Fibroblast of skin of right quadriceps (primary cell): ENCODE results near the gene SBNO2.

Experiments used
- DNase-seq: peaks from one replicate; pipeline ENCODE4 v3.0.0-alpha.2; 2013

Gene SBNO2

DNA sequence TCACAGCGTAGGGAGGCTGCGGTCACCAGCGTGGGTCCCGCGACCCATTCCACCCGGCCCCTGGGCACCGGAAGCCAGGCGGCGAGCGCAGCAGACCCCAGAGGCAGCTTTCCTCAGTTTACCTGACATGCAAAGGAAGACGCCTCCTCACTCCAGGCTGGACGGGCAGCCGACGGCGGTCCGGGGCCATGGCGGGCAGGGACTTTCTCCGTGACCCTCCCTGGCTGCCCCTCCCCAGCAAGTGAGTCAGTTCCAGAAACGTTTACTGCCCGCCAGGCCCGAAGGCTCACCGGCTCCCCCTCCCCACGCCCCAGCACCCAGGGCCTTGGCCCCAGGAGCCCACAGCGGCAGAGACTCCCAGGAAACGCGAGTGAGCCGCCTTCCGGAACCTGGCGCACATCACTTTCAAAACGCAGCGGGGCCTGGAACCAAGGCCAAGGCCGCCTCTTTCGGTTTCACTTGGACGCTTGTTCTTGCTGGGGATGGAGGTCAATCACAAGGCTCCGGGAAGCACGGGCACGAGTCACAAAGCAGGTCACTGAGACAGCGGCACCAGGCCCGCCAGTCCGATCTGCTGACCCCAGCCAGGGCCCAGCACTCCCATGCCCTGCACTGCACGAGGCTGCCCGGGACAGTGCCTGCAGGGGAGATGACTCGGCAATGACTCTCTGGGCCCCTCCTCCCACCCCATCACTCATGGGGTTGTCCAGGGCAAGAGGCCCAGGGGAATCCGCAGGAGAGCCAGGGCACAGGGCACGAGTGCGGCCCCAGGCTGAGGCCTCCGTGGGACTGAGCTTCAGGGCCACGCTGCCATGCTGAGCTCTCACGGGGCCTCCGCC, 5.3 kb downstream of the SBNO2 start:
- DNase-seq: no peak

- no peak for DNase-seq
These were observed 6.1 kb downstream of the SBNO2 start for GRCh38 chr19:1167687-1168571.

- DNase-seq: no peak
These were observed 7.0 kb downstream of the SBNO2 start for GRCh38 chr19:1166872-1167573.

- DNase-seq: no peak
These were observed 9.2 kb downstream of the SBNO2 start for GRCh38 chr19:1164684-1165531.

GRCh38 chr19:1163934-1164683, 10.0 kb downstream of the SBNO2 start:
- no peak for DNase-seq

- DNase-seq: no peak
These were observed 10.7 kb downstream of the SBNO2 start for GRCh38 chr19:1163283-1163933.

- DNase-seq: no peak
These were observed 11.4 kb downstream of the SBNO2 start for GRCh38 chr19:1162404-1163282.

DNA sequence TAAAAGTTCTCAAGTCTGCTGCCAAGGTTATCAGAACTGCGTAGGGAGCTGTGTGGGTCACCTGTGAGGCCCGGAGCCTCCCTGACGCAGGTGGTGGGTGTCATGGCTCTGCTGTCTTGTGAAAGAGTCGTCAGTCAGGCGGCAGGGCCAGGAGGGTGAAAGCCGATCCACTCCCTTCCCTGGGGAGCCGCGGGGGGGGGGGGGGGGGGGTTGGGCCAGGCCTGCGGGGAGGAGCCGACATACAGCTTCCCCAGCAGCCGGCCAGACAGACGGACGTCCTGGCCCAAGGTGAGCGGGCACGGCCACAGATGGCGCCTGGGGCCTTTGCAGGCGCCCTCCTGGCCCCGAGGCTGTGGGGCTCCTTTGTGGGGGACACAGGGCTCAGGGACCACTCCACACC, 12.4 kb downstream of the SBNO2 start:
- no peak for DNase-seq

DNA sequence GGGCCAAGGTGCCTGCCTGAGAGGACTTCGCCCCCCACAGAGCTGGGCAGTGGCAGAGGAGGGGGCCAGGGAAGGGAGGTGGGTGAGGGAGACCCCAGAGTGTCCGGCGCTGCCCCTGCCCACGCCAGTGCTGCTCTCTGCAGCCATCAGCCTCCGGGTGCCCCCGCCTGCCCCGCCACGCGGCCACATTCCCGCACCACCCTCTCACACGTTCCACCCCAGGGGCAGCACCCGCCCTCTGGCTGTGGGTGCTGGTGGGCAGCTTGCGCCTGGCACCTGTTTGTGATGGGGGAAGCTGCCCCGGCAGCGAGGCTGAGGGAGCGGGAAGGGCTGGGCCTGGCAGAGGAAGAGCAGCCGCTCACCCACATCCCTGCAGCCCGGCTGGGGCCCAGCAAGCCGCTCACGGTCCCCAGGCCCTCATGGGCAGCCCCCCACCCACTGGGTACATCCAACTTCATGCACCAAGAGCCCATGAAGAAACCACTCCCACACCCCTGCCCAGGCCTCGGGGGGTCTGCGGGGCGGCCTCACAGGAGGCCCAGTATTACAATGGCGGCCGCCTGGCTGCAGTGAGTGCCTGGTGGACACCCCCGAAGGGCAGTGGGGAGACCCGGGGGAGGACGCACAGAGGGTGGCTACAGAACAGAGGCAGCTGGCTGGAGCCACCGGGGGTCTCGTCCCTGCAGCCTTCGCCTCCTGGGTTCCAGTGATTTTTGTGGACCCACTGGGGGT, 14.0 kb downstream of the SBNO2 start:
- no peak for DNase-seq

DNA sequence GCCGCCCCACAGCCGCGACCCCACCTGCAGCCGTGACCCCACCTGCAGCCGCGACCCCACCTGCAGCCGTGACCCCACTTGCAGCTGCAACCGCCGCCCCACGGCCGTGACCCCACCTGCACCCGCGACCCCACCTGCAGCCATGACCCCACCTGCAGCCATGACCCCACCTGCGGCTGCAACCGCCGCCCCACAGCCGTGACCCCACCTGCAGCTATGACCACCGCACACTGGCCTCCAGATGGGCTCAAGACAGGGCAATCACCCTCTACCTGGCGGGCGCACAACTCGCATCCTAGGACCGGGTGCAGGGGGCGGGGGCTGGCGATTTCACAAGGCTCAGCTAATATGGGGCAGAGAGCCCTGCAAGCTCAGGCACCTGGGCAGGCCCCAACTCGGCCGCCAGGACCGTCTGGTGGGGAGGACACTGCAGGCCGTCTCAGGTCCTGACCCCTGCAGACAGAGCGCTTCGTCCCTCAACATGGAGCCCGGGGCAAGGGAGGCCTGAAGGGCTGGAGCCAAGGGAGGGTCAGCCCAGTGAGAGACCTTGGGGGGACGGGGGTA, 15.1 kb downstream of the SBNO2 start:
- DNase-seq: no peak

GRCh38 chr19:1157931-1158884, 15.9 kb downstream of the SBNO2 start:
- no peak for DNase-seq

DNA sequence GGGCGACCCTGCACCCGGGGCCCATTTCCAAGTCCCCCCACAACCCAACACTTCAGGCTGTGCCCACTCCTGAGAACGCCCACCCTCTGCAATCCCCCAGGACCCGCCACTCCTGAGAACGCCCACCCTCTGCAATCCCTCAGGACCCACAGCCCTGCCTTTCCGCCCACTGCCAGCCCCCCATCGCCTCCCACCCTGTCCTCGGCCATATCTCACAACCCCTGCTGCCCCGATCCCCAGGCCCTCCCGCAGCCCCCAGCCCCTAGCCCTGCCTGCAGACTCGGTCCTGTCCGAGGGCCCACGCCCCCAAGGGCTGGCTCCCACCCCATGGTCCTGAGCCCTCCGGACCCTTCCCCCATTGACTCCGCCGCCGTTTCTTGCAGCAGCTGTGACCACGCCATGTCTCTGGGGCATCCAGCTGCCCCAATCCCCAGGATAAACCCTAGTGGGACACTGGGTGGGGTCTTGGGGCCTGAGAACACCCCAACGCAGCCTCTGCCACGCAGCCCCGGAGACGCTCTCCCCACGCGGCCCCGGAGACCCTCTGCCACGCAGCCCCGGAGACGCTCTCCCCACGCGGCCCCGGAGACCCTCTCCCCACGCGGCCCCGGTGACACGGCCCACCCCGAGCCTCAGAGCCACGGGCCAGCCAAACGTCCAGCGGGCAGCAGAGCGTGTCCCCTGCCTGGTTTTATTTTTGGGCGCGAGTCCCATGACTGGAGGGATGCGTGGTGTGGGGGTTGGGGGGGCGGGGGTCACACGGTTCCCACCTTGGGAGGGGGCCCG, 17.0 kb downstream of the SBNO2 start:
- no peak for DNase-seq

DNA sequence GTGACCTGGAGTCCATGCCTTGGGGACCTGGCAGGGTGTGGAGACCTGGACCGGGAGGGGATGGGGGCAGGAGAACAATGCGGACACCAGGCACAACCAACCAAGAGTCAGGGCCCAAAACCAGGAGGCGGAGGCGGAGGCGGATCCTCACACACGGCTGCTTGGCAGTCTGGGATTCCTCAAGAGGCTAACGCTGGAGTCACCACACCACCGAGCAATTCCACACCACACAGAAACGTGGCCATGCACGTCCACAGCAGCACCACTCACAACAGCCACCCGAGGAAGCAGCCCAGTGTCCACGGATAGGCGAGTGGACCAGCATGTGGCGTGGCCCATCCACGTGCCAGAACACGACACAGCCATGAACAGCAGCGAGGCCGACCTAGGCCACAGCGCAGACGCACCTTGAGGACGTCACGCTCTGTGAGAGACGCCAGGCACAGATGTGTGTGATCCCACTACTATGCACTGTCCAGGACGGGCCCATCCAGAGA, 17.7 kb downstream of the SBNO2 start:
- no peak for DNase-seq

GRCh38 chr19:1155352-1156304, 18.4 kb downstream of the SBNO2 start:
- no peak for DNase-seq

- peak; percentile 62 for DNase-seq
These were observed 19.2 kb downstream of the SBNO2 start for GRCh38 chr19:1154731-1155351.
